Heart left ventricle (tissue), 16 donors: ENCODE data around the gene KRTAP10-1. TPM values are rescaled to one million over a fixed set of nuclear protein-coding genes. Genes with fewer than 3 reads are reported as not detected.
"Not testable (repeated sequence)": the region's sequence is repeated elsewhere in the genome, so short reads cannot be mapped to it uniquely, and the experiment has no call there.

Experiments
- ATAC-seq, 4 donors: fragments of 200-7000 bp; cut with Tn5 transposase; one replicate each; pipeline ENCODE4 v1.9.1; 2020 to 2022; ENCODE audit warnings: moderate library complexity in 4 of 4, mild to moderate bottlenecking in 3 of 4, moderate number of reproducible peaks in 1 of 4
- DNase-seq, 5 donors: peaks; one replicate each; pipeline ENCODE4 v3.0.0-alpha.2; 2020
- H3K27ac ChIP-seq, 12 donors: fragments of 200-600 bp; sonication (generic) in 4 of 12; one replicate each; pipeline versions ENCODE4 v1.5.0 to v1.8.0; 2016 to 2022; ENCODE audit warnings: mild to moderate bottlenecking in 2 of 12
- H3K27me3 ChIP-seq, 9 donors: fragments of 200-600 bp; sonication (generic) in 2 of 9; one replicate each; pipeline versions ENCODE4 v1.5.1 to v1.8.0; 2016 to 2022; ENCODE audit warnings: mild to moderate bottlenecking in 3 of 9
- H3K36me3 ChIP-seq, 9 donors: fragments of 200-600 bp; sonication (generic) in 2 of 9; one replicate each; pipeline versions ENCODE4 v1.5.0 to v1.8.0; 2018 to 2022; ENCODE audit warnings: mild to moderate bottlenecking in 2 of 9
- H3K4me1 ChIP-seq, 12 donors: fragments of 200-600 bp; sonication (generic) in 4 of 12; one replicate each; pipeline versions ENCODE4 v1.5.0 to v1.8.0; 2016 to 2022; ENCODE audit warnings: mild to moderate bottlenecking in 3 of 12
- H3K4me3 ChIP-seq, 12 donors: fragments of 200-600 bp; sonication (generic) in 4 of 12; one replicate each; pipeline versions ENCODE4 v1.5.0 to v1.8.0; 2017 to 2022; ENCODE audit warnings: mild to moderate bottlenecking in 9 of 12, moderate library complexity in 4 of 12
- H3K9me3 ChIP-seq, 12 donors: fragments of 200-600 bp; sonication (generic) in 4 of 12; one replicate each; pipeline versions ENCODE4 v1.5.0 to v1.8.0; 2016 to 2022; ENCODE audit warnings: mild to moderate bottlenecking in 1 of 12
- POLR2A ChIP-seq, 2 donors: fragments of 450-650 bp; IDR thresholded peaks; one replicate each; pipeline ENCODE4 v1.6.1; 2017; ENCODE audit warnings: antibody characterized with exemption in 2 of 2, mild to moderate bottlenecking in 2 of 2, moderate library complexity in 2 of 2
- WGBS, 4 donors: extraction: QIAGEN DNeasy Blood & Tissue Kit in 2 of 4; methylation state at CpG; one replicate each; pipeline versions ENCODE4 v1.1.5 to v1.1.7; 2013 to 2018; 5-methylcytosine and 5-hydroxymethylcytosine counted together
- intact Hi-C, 10 donors: fragments of 100-400 bp; cut with DNase I; formaldehyde crosslinking; loops; one replicate each; pipeline versions ENCODE4 v1.11.1 to v1.14.2; 2022
- polyA plus RNA-seq, 2 donors: library from polyadenylated mRNA; stranded (reverse); fragments of 200-250 nt; gene quantifications; one replicate each; pipeline ENCODE4 v1.2.3, GENCODE V29; 2013
- total RNA-seq, 9 donors: library from RNA; depleted of rRNA in 2 of 9; stranded (reverse); fragments of >200 nt in 2 of 9; fragmentation: NEBNext Ultra II Directional in 3 of 9; extraction: Animal tissue kit (Norgen Biotek cat#: 25700) in 3 of 9; gene quantifications; one replicate each; pipeline versions ENCODE4 v1.1.0 to v1.2.4, GENCODE V29; 2016 to 2023
- TF ChIP-seq, protein P1 (sequence below), 12 donors: fragments of 200-600 bp; sonication (generic) in 4 of 12; IDR thresholded peaks; one replicate each; pipeline versions ENCODE4 v1.5.0 to v1.8.0; 2018 to 2022; ENCODE audit warnings: antibody characterized with exemption in 12 of 12, mild to moderate bottlenecking in 5 of 12
- donor health status: ischemic (EF 13 %, LVEDD 7.1; RV severe dilation, severe dysfunction).
- donor health status: healthy with polysubstance abuse.
- donor health status: DM: no; HTN: yes; CAD: no.
- donor health status: DM: no; HTN: no; CAD: no.
- donor health status: ischemic (EF 25% LVEDD 6.9; RV normal size, moderate dysfunction).
- donor health status: ischemic (EF 25% LVEDD 5.7; RV mildly dilated, moderate dysfunction).
- donor health status: healthy.
- donor health status: DM: yes; HTN: yes; CAD: no.
- donor health status: ischemic (EF 35%, LVEDD 5.7; RV mildly dilated, moderate dysfunction).
- donor health status: nonischemic (EF 11% LVEDD 7.7; RV severe dilation, severe dysfunction).
- donor health status: DM: yes; HTN: yes; CAD: no.
- donor health status: PGD.
- donor health status: ischemic (EF 29% LVEDD 5.4; RV normal size, mild dysfunction).
- donor health status: nonischemic (EF 23%, LVEDD 6.1; RV moderate dilation, normal function).

The KRTAP10-1 gene
- total and polyA plus RNA-seq, 11 donors, result not detected

DNA sequence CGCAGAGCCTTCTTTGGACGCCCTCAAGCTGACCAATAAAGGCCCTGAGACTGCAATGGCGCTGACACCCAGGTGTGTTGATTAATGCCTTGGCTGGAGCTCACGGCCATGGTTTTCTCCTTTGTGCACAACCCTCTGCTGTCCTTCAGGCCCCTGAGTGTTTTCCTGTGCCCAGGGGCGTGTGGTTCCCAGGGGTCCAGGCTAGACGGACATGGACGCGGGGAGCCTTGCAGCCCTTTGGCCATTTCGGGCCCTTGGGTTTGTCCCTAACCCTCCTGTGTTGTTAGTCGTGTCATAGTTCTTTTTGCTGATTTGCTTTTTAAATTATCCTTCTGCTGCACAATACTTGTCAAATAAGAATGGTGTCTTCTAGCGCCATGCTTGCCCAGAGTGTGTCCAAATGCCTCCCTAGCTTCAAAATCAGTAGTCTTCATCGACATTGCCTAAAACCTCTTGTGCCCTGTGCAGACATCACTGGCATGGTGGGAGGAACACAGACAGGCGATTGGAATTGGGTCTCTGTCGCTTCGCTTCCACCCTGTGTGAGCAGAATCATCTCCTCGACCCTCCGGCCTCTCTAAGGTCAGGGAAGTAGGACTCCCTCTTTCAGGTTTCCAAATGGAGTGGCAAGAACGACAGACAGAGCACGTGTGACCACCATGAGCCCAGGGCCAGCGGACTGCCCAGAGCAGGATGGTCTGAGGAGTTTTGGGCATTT, 35.5 kb upstream of the KRTAP10-1 start:
- Histone ChIP-seq H3K36me3 (no peaks in the 10 kb centered on the region), H3K4me1 (no peaks in the 10 kb centered on the region), H3K27ac (no peak overlapping the region), H3K9me3 (peaks cover 0 to 36% (median 9%) of the 10 kb centered on the region in 12 donors), H3K27me3 (peaks cover 0 to 17% (median 0%) of the 10 kb centered on the region in 9 donors), H3K4me3 (no peak overlapping the region)
- no peak for ATAC-seq
- no peak for DNase-seq
- TF ChIP-seq POLR2A (IDR thresholded peaks at IDR 0.05), result no peak
- TF ChIP-seq, protein P1, sequence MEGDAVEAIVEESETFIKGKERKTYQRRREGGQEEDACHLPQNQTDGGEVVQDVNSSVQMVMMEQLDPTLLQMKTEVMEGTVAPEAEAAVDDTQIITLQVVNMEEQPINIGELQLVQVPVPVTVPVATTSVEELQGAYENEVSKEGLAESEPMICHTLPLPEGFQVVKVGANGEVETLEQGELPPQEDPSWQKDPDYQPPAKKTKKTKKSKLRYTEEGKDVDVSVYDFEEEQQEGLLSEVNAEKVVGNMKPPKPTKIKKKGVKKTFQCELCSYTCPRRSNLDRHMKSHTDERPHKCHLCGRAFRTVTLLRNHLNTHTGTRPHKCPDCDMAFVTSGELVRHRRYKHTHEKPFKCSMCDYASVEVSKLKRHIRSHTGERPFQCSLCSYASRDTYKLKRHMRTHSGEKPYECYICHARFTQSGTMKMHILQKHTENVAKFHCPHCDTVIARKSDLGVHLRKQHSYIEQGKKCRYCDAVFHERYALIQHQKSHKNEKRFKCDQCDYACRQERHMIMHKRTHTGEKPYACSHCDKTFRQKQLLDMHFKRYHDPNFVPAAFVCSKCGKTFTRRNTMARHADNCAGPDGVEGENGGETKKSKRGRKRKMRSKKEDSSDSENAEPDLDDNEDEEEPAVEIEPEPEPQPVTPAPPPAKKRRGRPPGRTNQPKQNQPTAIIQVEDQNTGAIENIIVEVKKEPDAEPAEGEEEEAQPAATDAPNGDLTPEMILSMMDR (IDR thresholded peaks at IDR 0.05), result no peak
- WGBS, 4 donors, result 83 to 87% (median 86%) methylated on average over 17 to 20 of the region's 20 CpGs
- intact Hi-C loops, result no loop called here

DNA sequence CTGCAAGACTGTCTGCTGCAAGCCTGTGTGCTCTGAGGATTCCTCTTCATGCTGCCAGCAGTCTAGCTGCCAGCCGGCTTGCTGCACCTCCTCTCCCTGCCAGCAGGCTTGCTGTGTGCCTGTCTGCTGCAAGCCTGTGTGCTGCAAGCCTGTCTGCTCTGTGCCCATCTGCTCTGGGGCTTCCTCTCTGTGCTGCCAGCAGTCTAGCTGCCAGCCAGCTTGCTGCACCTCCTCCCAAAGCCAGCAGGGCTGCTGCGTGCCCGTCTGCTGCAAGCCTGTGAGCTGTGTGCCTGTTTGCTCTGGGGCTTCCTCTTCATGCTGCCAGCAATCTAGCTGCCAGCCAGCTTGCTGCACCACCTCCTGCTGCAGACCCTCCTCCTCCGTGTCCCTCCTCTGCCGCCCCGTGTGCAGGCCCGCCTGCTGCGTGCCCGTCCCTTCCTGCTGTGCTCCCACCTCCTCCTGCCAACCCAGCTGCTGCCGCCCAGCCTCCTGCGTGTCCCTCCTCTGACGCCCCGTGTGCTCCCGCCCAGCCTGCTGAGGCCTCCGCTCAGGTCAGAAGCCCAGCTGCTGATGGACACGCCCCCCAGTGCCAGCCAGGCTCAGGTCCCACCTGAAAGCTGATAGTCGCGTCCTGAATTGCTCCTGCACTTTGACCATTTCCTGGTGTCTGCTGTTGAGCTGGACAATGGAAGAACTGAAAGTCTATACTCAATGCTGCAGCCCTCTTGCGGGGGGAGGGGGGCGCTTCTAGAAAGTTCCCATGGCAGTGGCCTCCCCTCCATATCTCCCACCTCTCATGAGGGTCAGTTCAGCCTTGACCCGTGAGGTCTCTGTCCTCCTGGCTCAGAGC, 34.7 kb upstream of the KRTAP10-1 start:
- H3K27ac ChIP-seq, result no peak overlapping the region
- intact Hi-C loops, result no loop called here
- no peak for DNase-seq
- H3K36me3 ChIP-seq, result no peaks in the 10 kb centered on the region
- peaks cover 0 to 37% (median 9%) of the 10 kb centered on the region in 12 donors for H3K9me3 ChIP-seq
- 38 to 47% (median 42%) methylated on average over 18 to 21 of the region's 21 CpGs for WGBS, 4 donors
- peaks cover 0 to 17% (median 0%) of the 10 kb centered on the region in 9 donors for H3K27me3 ChIP-seq
- TF ChIP-seq, protein P1 (IDR thresholded peaks at IDR 0.05), result no peak
- no peak for TF ChIP-seq POLR2A (IDR thresholded peaks at IDR 0.05)
- H3K4me3 ChIP-seq, result no peak overlapping the region
- ATAC-seq, result no peak
- no peaks in the 10 kb centered on the region for H3K4me1 ChIP-seq

DNA sequence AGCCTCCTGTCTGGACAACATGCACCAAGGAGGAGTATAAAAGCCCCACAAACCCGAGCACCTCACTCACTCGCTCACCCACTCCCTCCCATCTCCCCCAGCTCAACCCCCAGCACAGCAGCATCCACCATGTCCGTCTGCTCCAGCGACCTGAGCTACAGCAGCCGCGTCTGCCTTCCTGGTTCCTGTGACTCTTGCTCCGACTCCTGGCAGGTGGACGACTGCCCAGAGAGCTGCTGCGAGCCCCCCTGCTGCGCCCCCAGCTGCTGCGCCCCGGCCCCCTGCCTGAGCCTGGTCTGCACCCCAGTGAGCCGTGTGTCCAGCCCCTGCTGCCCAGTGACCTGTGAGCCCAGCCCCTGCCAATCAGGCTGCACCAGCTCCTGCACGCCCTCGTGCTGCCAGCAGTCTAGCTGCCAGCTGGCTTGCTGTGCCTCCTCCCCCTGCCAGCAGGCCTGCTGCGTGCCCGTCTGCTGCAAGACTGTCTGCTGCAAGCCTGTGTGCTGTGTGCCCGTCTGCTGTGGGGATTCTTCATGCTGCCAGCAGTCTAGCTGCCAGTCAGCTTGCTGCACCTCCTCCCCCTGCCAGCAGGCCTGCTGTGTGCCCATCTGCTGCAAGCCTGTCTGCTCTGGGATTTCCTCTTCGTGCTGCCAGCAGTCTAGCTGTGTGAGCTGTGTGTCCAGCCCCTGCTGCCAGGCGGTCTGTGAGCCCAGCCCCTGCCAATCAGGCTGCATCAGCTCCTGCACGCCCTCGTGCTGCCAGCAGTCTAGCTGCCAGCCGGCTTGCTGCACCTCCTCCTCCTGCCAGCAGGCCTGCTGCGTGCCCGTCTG, 33.8 kb upstream of the KRTAP10-1 start, which contains the start of gene KRTAP10-4:
Gene KRTAP10-4, plus strand, starts transcription at position 100 of the 827 bp plus-strand sequence. Its CDS starts 30 bp downstream, at position 130.
- ATAC-seq (peak in 1 of 4 donors; percentile 44), DNase-seq (peak in 1 of 5 donors; percentile 58)
- H3K4me3 ChIP-seq, H3K4me1 ChIP-seq, H3K27ac ChIP-seq, H3K36me3 ChIP-seq, intact Hi-C loops: not testable (repeated sequence)
- WGBS, 4 donors, result 54 to 73% (median 59%) methylated on average over 15 to 22 of the region's 25 CpGs
- Histone ChIP-seq H3K9me3 (peaks cover 0 to 37% (median 9%) of the 10 kb centered on the region in 12 donors), H3K27me3 (peaks cover 0 to 17% (median 0%) of the 10 kb centered on the region in 9 donors)

DNA sequence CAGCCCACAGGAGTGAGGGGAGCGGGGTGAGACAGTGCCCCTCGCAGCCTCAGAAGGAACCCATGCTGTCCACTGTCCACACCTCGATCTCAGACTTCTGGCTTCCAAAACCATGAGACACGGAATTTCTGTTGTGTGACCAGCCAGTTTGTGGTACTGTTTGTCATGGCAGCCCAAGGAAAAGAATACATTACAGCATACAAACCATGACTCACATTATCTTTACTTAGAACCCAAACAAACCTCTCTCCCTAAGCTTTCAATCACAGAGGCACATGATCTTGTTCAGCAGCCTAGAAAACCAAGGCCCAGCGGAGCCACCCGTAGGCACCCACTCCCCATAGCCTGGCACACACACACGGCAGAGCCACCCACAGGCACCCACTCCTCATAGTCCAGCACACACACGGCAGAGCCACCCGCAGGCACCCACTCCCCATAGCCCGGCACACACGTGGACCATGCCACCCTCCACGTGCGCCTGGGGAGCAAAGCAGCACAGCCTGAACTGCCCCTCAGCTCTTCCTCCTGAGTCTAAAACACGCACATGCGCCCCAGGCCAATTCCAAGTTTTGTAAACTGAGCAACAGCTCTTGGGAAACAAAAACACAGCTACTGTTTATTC, 33.1 kb upstream of the KRTAP10-1 start:
- intact Hi-C loops, result no loop called here
- H3K27ac ChIP-seq, result no peak overlapping the region
- no peaks in the 10 kb centered on the region for H3K36me3 ChIP-seq
- H3K4me1 ChIP-seq, result no peaks in the 10 kb centered on the region
- no peak overlapping the region for H3K4me3 ChIP-seq
- ATAC-seq, result no peak
- peaks cover 0 to 34% (median 9%) of the 10 kb centered on the region in 12 donors for H3K9me3 ChIP-seq
- no peak for TF ChIP-seq POLR2A (IDR thresholded peaks at IDR 0.05)
- TF ChIP-seq, protein P1 (IDR thresholded peaks at IDR 0.05), result no peak
- peaks cover 0 to 21% (median 0%) of the 10 kb centered on the region in 9 donors for H3K27me3 ChIP-seq
- DNase-seq, result no peak
- 79 to 87% (median 83%) methylated on average over 15 of the region's 15 CpGs for WGBS, 4 donors
